GM19468 (cell line): ENCODE results near the gene DMRTC2.

Source experiments
- ATAC-seq: cut with Tn5 transposase; IDR thresholded peaks from one replicate; pipeline ENCODE4 v1.9.1; 2021; ENCODE audit warnings: mild to moderate bottlenecking, moderate library complexity, moderate number of reproducible peaks; ENCODE audit not compliant: unreplicated experiment; ENCODE audit errors: extremely low read depth

The DMRTC2 gene

GRCh38 chr19:41887711-41888382 lies 43.0 kb downstream of the DMRTC2 start:
- ATAC-seq: no peak

GRCh38 chr19:41888926-41889325 lies 44.1 kb downstream of the DMRTC2 start:
- no peak for ATAC-seq

DNA sequence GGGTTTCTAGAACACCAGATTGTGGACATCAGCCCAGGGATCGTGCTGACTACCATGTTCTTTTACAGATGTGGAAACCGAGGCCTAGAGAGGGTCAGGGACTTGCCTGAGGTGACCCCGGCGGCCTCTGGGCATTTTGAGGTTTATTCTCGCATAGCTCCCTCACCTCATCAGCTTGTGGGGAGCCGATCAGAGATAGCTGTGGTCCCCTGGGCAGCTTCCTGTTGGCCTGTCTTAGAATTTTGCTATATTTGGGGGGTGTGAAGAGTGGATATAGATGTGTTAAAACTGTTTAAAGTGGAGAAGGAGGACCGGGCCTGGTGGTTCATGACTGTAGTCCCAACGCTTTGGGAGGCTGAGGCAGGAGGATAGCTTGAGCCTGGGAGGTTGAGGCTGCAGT lies 45.1 kb downstream of the DMRTC2 start:
- no peak for ATAC-seq

DNA sequence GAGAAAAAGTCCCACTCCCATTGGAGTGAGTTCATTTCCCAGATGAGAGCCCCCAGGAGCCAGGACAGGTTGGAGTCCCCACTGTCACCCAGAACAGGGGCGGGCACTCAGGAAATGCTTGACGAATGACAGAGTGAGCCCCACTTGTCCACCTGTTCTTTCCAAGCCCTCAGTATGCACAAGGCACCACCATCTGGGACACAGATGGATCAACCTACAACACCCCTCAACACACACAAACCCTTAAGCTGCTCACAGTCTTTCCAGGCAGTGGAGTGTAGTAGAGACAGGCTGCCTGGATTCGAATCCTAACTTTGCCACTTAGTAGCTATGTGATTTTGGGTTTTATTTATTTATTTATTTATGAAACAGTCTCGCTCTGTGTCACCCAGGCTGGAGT lies 46.1 kb downstream of the DMRTC2 start:
- ATAC-seq: no peak

DNA sequence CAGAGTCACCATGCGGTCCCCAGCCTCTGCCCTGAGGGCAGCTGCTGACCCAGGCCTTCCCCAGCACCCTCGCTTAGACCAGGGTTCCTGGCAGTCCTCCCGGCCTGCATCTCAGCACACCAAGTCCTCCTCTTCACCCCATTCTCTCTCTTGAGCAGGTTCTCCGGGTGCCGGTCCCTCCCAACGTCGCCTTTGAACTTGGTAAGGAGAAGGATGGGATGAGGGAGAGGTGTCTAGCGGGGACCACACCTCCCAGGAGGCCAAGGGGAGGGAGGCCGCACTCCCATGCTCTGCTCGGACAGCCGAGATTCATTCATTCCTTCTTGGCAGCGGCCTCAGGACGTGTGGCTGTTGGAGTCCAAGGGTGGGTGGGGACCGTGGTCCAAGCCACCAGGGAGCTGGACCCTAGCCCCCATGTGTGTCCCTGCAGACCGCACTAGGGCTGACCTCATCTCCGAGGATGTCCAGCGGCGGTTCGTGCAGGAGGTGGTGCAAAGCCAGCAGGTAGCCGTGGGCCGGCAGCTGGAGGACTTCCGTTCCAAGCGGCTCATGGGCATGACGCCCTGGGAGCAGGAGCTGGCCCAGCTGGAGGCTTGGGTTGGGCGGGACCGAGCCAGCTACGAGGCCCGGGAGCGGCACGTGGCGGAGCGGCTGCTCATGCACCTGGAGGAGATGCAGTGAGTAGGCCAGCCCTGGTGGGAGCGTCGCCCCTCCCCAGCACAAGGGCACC lies 47.5 kb downstream of the DMRTC2 start:
- ATAC-seq: no peak

DNA sequence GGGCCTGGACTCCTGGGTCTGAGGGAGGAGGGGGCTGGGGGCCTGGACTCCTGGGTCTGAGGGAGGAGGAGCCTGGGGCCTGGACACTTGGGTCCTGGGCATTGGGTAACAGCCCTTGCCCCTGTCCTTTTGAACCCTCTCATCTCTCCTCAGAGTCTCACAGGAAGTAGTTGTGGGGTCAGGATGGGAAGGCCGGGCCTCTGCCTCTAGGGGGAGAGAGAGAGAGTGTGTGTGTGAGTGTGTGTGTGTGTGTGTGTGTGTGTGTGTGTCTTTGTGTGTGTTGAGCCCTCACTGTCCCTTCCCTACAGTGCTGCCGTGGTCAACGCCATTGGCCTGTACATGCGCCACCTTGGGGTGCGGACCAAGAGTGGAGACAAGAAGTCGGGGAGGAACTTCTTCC lies 49.1 kb downstream of the DMRTC2 start:
- no peak for ATAC-seq

DNA sequence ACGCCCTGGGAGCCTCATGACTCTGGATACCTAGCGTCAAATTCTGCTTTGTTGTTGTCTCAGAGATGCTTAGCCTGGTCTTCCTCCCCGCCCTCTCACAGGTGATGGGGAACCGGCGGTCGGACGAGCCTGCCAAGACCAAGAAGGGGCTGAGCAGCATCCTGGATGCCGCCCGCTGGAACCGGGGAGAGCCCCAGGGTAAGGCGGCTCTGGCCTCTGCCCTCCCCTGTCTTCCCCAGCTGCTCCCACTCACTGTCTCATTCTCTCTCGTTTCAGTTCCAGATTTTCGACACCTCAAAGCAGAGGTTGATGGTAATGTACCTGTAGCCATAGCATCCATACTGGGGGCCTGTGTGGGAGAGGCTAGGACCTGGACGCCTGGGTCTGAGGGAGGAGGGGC lies 49.5 kb downstream of the DMRTC2 start:
- ATAC-seq: no peak

DNA sequence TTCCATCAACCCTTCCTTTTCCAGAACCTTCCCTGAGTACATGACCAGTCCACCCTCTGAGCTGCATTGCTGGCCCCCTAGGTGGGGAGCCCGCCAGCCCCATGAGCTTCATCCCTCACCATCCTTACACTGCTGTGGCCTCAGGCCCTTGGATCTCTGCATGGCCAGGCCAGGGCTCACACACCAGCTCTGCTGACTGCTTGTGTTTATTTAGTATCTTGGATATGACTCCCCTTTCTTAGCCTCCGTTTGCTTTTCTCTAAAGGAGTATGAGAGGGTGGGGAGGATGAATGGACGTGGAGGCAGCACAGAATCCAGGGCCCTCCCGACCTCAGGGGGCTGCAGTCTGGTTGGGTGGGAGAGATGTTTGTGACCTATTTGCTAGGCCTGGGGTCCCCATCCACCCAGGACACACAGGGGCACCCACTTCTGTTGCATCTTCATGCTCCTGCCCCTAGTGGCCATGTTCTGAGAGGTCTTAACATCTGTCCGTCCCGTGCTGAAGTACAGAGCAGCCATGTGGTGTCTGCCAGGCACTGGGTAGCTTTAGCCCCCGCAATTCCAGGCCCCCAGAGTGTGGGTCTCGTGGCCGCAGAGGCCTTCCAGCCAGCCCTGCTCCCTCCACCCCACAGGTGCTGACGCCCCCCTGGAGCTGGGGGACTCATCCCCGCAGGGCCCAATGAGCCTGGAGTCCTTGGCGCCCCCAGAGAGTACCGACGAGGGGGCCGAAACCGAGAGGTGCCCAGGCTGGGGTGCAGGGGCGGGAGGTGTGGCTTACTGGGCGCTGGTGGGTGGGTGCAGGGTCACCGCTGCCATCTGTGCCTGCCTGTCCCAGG lies 51.1 kb downstream of the DMRTC2 start:
- no peak for ATAC-seq

DNA sequence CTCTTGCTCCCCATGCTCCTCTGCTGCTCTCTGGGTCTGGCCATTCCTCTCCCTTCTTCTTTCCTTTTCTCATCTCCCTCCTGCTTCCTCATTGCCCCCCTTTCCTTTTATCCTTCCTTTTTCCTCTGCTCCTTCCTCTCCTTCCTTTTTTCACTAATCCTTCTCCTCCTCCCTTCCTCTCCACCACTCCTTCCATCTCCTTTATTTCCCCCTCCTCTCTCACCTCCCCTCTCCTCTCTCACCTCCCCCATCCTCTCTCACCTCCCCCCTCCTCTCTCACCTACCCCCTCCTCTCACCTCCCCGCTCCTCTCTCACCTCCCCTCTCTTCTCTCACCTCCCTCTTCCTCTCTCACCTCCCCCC lies 51.7 kb downstream of the DMRTC2 start:
- ATAC-seq: no peak

DNA sequence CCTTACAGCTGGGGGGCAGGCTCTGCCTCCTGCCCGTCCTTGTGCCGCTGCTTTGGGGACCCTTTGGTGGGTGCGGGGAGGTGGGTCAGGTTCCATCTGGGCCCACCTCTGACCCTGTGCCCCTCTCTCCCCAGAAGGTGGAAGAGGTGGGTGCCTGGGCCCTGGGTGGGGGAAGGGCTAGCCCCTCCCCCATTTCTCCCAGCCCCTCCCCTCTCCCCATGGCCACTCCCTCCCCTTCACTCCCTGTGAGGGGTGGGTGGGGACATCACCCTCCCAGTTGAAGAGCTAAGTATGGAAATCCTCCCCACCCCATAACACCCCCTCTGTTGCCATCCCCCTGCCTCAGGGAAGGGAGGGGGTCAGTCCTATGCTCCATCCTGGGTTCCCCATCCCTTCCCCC lies 52.3 kb downstream of the DMRTC2 start:
- ATAC-seq: no peak

GRCh38 chr19:41897820-41898219 lies 53.0 kb downstream of the DMRTC2 start:
- no peak for ATAC-seq

DNA sequence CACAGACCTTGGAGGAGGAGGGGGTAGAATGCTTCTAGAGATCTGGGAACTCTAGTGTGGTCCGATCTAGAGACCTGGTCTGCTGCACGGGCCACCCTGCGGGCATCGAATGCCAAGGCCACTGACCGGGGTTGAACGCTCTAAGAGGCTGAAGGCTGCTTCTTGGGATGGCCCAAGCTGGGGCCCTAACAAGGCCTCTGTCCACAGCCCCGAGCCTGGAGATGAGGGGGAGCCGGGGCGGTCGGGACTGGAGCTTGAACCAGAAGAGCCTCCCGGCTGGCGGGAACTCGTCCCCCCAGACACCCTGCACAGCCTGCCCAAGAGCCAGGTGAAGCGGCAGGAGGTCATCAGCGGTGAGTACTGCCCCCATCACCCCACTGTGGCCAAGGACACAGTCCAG lies 53.4 kb downstream of the DMRTC2 start:
- ATAC-seq: no peak
